Measurements from ENCODE around the gene PRPF19. TPM values are rescaled to one million over a fixed set of nuclear protein-coding genes. Genes with fewer than 3 reads are reported as not detected.

PRPF19 gene
- total RNA-seq, 2 experiments from 2014 or later = 161 TPM

GRCh38 chr11:60937144-60937527 lies 30.8 kb upstream of the PRPF19 start:
- ChIA-PET POLR2A (no interaction called here), CTCF (no interaction called here)
- Mint-ChIP-seq H3K27ac (no peak overlapping the region), H3K36me3 (ENCODE audit: low read depth) (no peaks in the 10 kb centered on the region), H3K4me1 (ENCODE audit: low read depth) (peaks cover 8% of the 10 kb centered on the region), H3K9me3 (ENCODE audit: insufficient read depth) (no peaks in the 10 kb centered on the region), H3K27me3 (ENCODE audit: low read depth) (no peaks in the 10 kb centered on the region), H3K4me3 (no peak overlapping the region)
- DNase-seq (no peak), ATAC-seq (no peak)

GRCh38 chr11:60936467-60937143 lies 30.2 kb upstream of the PRPF19 start:
- no peak for ATAC-seq
- H3K27ac Mint-ChIP-seq = no peak overlapping the region
- no peak for DNase-seq
- no peaks in the 10 kb centered on the region for H3K9me3 Mint-ChIP-seq (ENCODE audit: insufficient read depth)
- no peaks in the 10 kb centered on the region for H3K27me3 Mint-ChIP-seq (ENCODE audit: low read depth)
- H3K4me3 Mint-ChIP-seq = no peak overlapping the region
- ChIA-PET CTCF (no interaction called here), POLR2A (interaction anchor here (0.9 kb wide), 1 partner anchor 35 kb away, joined by 3 read pairs; the partner anchor contains the start of gene CD6)
- H3K36me3 Mint-ChIP-seq (ENCODE audit: low read depth) = no peaks in the 10 kb centered on the region
- H3K4me1 Mint-ChIP-seq (ENCODE audit: low read depth) = peaks cover 4% of the 10 kb centered on the region

GRCh38 chr11:60935676-60936442 lies 29.5 kb upstream of the PRPF19 start:
- peaks cover under 1% of the 10 kb centered on the region for H3K27me3 Mint-ChIP-seq (ENCODE audit: low read depth)
- ATAC-seq (no peak), DNase-seq (no peak)
- no peaks in the 10 kb centered on the region for H3K36me3 Mint-ChIP-seq (ENCODE audit: low read depth)
- no peak overlapping the region for H3K4me3 Mint-ChIP-seq
- no peak overlapping the region for H3K27ac Mint-ChIP-seq
- H3K4me1 Mint-ChIP-seq (ENCODE audit: low read depth) = no peaks in the 10 kb centered on the region
- CTCF ChIA-PET = no interaction called here
- H3K9me3 Mint-ChIP-seq (ENCODE audit: insufficient read depth) = no peaks in the 10 kb centered on the region
- POLR2A ChIA-PET = interaction anchor here (0.6 to 0.9 kb wide), 2 partner anchors 36 to 237 kb away, joined by 3 read pairs; partner anchors contain the start of gene CD6

GRCh38 chr11:60934790-60935605 lies 28.6 kb upstream of the PRPF19 start:
- no peak for ATAC-seq

GRCh38 chr11:60934124-60934789 lies 27.9 kb upstream of the PRPF19 start:
- DNase-seq (no peak), ATAC-seq (no peak)
- Mint-ChIP-seq H3K9me3 (ENCODE audit: insufficient read depth) (no peaks in the 10 kb centered on the region), H3K4me1 (ENCODE audit: low read depth) (no peaks in the 10 kb centered on the region), H3K4me3 (no peak overlapping the region), H3K36me3 (ENCODE audit: low read depth) (no peaks in the 10 kb centered on the region), H3K27ac (no peak overlapping the region), H3K27me3 (ENCODE audit: low read depth) (peaks cover 8% of the 10 kb centered on the region)
- ChIA-PET CTCF (no interaction called here), POLR2A (no interaction called here)

More at GRCh38 chr11:60934790-60935605, 28.6 kb upstream of the PRPF19 start:
- no peaks in the 10 kb centered on the region for H3K4me1 Mint-ChIP-seq (ENCODE audit: low read depth)
- ChIA-PET POLR2A (interaction anchor here (0.6 kb wide), 1 partner anchor 238 kb away, joined by 3 read pairs; no protein-coding TSS in a partner anchor), CTCF (no interaction called here)
- no peak for DNase-seq
- H3K27me3 Mint-ChIP-seq (ENCODE audit: low read depth) = peaks cover 4% of the 10 kb centered on the region
- H3K4me3 Mint-ChIP-seq = no peak overlapping the region
- no peaks in the 10 kb centered on the region for H3K36me3 Mint-ChIP-seq (ENCODE audit: low read depth)
- H3K9me3 Mint-ChIP-seq (ENCODE audit: insufficient read depth) = no peaks in the 10 kb centered on the region
- H3K27ac Mint-ChIP-seq = no peak overlapping the region

- CTCF ChIA-PET = no interaction called here
- Mint-ChIP-seq H3K9me3 (ENCODE audit: insufficient read depth) (no peaks in the 10 kb centered on the region), H3K4me1 (ENCODE audit: low read depth) (no peaks in the 10 kb centered on the region), H3K27ac (no peak overlapping the region), H3K4me3 (no peak overlapping the region), H3K27me3 (ENCODE audit: low read depth) (peaks cover 8% of the 10 kb centered on the region), H3K36me3 (ENCODE audit: low read depth) (no peaks in the 10 kb centered on the region)
- no peak for DNase-seq
- no peak for ATAC-seq
- POLR2A ChIA-PET = no interaction called here
Measured at GRCh38 chr11:60933416-60934123, 27.2 kb upstream of the PRPF19 start.

GRCh38 chr11:60932605-60933356 lies 26.4 kb upstream of the PRPF19 start:
- ChIA-PET POLR2A (interaction anchor here (0.6 kb wide), 1 partner anchor 19 kb away, joined by 4 read pairs; no protein-coding TSS in a partner anchor), CTCF (interaction anchor here (0.6 kb wide), 1 partner anchor 12 kb away, joined by 3 read pairs; no protein-coding TSS in a partner anchor)

GRCh38 chr11:60931917-60932316 lies 25.5 kb upstream of the PRPF19 start:
- peaks cover 10% of the 10 kb centered on the region for H3K27me3 Mint-ChIP-seq (ENCODE audit: low read depth)
- DNase-seq (no peak), ATAC-seq (no peak)
- H3K4me3 Mint-ChIP-seq = no peak overlapping the region
- H3K27ac Mint-ChIP-seq = no peak overlapping the region
- no peaks in the 10 kb centered on the region for H3K9me3 Mint-ChIP-seq (ENCODE audit: insufficient read depth)
- POLR2A ChIA-PET = interaction anchor here (0.6 kb wide), 1 partner anchor 48 kb away, joined by 3 read pairs; no protein-coding TSS in a partner anchor
- H3K36me3 Mint-ChIP-seq (ENCODE audit: low read depth) = no peaks in the 10 kb centered on the region
- CTCF ChIA-PET = no interaction called here
- H3K4me1 Mint-ChIP-seq (ENCODE audit: low read depth) = no peaks in the 10 kb centered on the region

More at GRCh38 chr11:60932605-60933356, 26.4 kb upstream of the PRPF19 start:
- DNase-seq (no peak), ATAC-seq (no peak)
- no peak overlapping the region for H3K27ac Mint-ChIP-seq
- no peak overlapping the region for H3K4me3 Mint-ChIP-seq
- H3K27me3 Mint-ChIP-seq (ENCODE audit: low read depth) = peaks cover 8% of the 10 kb centered on the region
- no peaks in the 10 kb centered on the region for H3K36me3 Mint-ChIP-seq (ENCODE audit: low read depth)
- no peaks in the 10 kb centered on the region for H3K4me1 Mint-ChIP-seq (ENCODE audit: low read depth)
- H3K9me3 Mint-ChIP-seq (ENCODE audit: insufficient read depth) = no peaks in the 10 kb centered on the region

- ChIA-PET POLR2A (interaction anchor here (0.8 kb wide), 1 partner anchor 17 kb away, joined by 3 read pairs; the partner anchor contains the start of gene TMEM109), CTCF (interaction anchor here (1.2 kb wide), 1 partner anchor 15 kb away, joined by 4 read pairs; no protein-coding TSS in a partner anchor)
- no peak for DNase-seq
- no peak overlapping the region for H3K4me3 Mint-ChIP-seq
- peaks cover 5% of the 10 kb centered on the region for H3K4me1 Mint-ChIP-seq (ENCODE audit: low read depth)
- no peak overlapping the region for H3K27ac Mint-ChIP-seq
- H3K27me3 Mint-ChIP-seq (ENCODE audit: low read depth) = peaks cover 25% of the 10 kb centered on the region
- ATAC-seq = no peak
- no peaks in the 10 kb centered on the region for H3K9me3 Mint-ChIP-seq (ENCODE audit: insufficient read depth)
- H3K36me3 Mint-ChIP-seq (ENCODE audit: low read depth) = no peaks in the 10 kb centered on the region
Measured at GRCh38 chr11:60930394-60930793, 24.0 kb upstream of the PRPF19 start.

GRCh38 chr11:60929764-60930163 lies 23.4 kb upstream of the PRPF19 start:
- ChIA-PET POLR2A (interaction anchor here (0.8 kb wide), 1 partner anchor 16 kb away, joined by 3 read pairs; the partner anchor contains the start of gene TMEM109), CTCF (interaction anchor here (1.2 kb wide), 1 partner anchor 15 kb away, joined by 4 read pairs; no protein-coding TSS in a partner anchor)
- DNase-seq (no peak), ATAC-seq (no peak)
- peaks cover 31% of the 10 kb centered on the region for H3K27me3 Mint-ChIP-seq (ENCODE audit: low read depth)
- H3K4me3 Mint-ChIP-seq = no peak overlapping the region
- H3K36me3 Mint-ChIP-seq (ENCODE audit: low read depth) = no peaks in the 10 kb centered on the region
- no peaks in the 10 kb centered on the region for H3K9me3 Mint-ChIP-seq (ENCODE audit: insufficient read depth)
- peaks cover 9% of the 10 kb centered on the region for H3K4me1 Mint-ChIP-seq (ENCODE audit: low read depth)
- H3K27ac Mint-ChIP-seq = no peak overlapping the region
